GM19193 (cell line): ENCODE data around the gene CUTA.
A peak's percentile ranks its signal among the peaks of the same experiment; 100 is the strongest.

Experiments used
- POLR2A ChIP-seq: IDR thresholded peaks from 4 replicates; pipeline ENCODE4 v1.6.1; 2011; ENCODE audit not compliant: insufficient read depth, insufficient read length; ENCODE audit errors: extremely low read depth

CUTA gene, protein sequence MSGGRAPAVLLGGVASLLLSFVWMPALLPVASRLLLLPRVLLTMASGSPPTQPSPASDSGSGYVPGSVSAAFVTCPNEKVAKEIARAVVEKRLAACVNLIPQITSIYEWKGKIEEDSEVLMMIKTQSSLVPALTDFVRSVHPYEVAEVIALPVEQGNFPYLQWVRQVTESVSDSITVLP

DNA sequence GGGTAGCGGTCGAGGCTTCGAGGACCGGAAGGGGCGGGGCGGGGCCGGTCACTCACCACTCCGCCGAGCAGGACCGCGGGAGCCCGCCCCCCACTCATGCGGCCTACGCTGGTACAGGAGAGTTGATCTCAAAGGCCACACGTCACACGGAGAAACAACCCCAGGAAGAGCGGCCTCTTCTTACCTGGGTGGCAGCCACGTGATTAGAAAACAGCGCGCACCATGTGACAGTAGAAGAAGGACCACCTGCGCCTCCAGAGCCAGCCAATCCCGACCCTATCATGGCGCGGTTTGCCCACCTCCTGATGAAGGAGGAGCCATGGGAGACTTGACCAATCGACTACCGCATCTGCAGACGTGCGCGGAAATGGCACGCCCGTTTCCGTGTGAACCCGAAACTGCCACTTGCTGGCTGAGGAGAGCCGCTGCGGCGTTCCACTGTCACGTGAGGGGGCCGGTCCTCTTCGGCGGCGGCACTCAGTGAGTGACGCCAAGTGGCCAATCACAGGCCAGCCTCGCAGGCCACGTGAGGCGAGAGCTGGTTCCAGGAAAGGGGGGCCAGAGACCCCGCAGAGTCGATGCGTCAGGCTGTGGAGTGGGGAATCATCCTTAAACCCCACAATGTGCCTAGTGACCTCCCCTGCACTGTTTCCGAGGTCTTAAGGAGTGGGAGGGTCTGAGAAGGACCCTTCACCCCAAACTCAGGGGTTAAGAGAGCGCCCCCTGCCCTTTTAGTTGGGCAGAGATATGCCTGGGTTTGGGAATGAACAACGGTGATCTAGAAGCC lies at the start of gene CUTA:
CUTA (minus strand) TSS at position 205 of the 787 bp plus-strand sequence; CDS start at position 98, 107 bp downstream.
- peak; percentile 74 for TF ChIP-seq POLR2A

DNA sequence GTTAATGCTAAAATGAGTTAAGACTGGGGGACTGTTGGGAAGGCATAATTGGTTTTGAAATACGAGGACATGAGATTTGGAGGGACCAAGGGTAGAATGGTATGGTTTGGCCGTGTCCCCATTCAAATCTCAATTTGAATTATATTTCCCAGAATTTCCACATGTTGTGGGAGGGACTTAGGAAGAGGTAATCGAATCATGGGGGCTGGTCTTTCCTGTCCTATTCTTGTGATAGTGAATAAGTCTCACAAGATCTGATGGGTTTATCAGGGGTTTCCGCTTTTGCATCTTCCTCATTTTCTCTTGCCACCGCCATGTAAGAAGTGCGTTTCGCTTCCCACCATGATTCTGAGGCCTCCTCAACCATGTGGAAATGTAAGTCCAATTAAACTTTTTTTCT lies 49.2 kb upstream of the CUTA start:
- TF ChIP-seq POLR2A: no peak

DNA sequence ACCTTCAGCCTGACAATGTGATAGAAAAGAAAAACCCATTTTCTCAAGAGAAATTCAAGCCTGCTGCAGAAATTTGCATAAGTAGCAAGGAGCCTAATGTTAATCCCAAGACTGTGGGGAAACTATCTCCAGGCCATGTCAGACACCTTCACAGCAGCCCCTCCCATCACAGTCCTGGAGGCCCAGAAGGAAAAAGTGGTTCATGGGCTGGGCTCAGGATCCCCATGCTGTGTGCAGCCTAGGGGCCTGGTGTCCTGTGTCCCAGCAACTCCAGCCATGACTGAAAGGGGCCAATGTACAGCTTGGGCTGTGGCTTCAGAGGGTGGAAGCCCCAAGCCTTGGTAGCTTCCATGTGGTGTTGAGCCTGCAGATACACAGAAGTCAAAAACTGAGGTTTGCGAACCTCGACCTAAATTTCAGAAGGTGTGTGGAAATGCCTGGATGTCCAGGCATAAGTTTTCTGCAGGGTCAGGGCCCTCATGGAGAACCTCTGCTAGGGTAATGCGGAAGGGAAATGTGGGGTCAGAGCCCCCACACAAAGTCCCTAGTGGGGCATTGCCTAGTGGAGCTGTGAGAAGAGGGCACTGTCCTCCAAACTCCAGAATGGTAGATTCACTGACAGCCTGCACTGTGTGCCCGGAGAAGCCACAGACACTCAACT lies 48.3 kb upstream of the CUTA start:
- no peak for TF ChIP-seq POLR2A

DNA sequence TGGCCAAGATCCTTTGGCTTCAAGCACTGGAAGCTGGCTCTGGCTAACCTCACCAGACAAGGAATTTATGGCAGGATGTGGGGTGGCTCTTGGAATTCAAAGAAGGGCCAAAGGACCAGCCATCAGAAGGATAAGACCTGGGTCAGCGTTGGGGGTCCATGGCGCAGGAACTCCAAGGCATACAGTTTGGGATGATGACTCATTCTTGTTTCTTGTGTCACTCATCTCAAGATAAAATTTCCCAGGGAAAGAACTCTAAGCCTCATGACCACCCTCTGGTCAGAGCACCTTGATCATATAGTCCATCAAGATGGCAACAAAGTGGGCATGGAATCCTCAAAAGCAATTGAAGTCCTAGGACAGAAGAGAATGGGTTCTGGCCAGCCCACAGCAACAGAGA lies 41.3 kb upstream of the CUTA start:
- TF ChIP-seq POLR2A: no peak

DNA sequence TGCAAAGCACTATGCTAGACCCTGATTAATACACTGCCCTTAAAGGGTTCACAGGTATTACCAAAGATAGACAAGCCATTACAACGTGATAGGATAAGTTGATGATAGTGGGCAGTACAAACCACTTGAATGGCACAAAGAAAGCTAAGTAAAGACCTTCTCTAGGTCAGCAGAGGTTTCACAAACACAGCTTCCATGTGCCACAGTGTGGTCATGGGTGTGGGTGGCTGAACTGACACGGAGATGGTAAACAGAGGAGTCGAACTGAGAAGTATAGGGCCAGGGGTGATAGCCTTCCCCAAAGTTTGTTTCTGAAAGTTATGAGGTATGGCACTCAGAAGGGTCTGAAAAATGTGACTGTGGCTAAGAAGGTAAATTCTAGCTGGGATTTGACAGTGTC lies 40.8 kb upstream of the CUTA start:
- TF ChIP-seq POLR2A: no peak

DNA sequence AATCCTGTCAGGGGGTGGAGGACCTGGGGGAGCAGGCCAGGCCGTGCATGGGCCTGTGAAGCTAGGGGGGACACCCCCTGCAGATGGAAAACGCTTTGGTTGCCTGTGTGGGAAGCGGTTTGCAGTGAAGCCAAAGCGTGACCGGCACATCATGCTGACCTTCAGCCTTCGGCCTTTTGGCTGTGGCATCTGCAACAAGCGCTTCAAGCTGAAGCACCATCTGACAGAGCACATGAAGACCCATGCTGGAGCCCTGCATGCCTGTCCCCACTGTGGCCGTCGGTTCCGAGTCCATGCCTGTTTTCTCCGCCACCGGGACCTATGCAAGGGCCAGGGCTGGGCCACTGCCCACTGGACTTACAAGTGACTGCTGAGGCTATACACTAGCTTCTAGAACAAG lies 38.2 kb upstream of the CUTA start:
- TF ChIP-seq POLR2A: no peak

DNA sequence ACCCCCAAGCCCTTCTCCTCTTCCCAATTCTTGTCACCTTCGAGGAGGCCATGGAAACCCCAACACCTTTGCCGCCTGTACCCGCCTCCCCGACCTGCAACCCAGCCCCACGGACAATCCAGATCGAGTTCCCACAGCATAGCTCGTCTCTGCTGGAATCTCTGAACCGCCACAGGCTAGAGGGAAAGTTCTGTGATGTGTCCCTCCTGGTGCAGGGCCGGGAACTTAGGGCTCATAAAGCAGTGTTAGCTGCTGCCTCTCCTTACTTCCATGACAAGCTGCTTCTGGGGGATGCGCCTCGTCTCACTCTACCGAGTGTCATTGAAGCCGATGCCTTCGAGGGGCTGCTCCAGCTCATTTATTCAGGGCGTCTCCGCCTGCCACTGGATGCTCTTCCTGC lies 37.1 kb upstream of the CUTA start:
- no peak for TF ChIP-seq POLR2A

DNA sequence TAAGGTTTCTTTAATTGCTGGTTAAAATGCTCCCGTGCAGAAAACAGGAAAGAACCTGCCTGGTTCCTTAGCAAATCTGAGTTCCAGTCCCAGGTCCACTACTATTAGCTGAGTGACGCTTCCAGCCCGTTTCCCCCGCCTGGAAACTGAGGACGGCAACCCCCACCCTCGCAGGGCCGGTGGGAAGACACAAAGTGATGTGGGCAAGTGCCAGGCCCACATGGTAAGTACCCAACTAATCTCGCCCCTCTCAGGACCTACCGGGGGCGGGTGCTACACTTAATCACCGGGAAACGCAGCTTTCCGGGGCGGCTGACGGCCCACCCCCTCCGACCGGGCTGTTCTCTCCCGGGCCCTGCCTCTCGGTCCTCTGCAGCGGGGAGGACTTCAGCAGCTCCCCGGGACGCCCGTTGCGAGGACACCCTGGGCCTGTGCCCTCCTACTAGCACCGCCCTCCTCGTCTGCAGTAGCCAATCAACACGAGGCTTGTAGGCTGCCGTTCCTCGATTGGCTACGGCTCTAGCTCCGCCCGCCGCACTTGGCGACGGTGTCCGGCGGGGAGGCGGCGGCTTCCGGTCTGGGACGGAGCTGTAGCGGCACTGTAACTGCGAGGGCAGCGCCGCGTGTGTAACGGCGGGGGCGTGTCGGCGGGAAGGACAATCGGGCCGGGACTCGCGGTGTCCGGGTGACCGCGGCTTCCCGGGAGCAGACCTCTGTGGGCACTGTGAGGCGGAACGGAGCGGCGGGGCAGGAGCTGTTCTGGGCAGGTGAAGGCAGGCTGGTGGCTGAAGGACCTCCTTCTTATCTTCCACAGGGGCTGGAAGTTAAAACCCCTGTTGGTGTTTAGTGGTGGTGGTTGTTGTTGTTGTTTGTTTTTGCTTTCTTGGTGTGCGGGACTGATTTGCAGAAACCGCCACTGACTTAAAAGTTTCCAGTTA lies 36.4 kb upstream of the CUTA start, which contains the start of gene ZBTB9:
ZBTB9 (plus strand) TSS at position 568 of the 938 bp plus-strand sequence. CDS start 525 bp downstream, outside the sequence.
- peak; percentile 86 for TF ChIP-seq POLR2A

DNA sequence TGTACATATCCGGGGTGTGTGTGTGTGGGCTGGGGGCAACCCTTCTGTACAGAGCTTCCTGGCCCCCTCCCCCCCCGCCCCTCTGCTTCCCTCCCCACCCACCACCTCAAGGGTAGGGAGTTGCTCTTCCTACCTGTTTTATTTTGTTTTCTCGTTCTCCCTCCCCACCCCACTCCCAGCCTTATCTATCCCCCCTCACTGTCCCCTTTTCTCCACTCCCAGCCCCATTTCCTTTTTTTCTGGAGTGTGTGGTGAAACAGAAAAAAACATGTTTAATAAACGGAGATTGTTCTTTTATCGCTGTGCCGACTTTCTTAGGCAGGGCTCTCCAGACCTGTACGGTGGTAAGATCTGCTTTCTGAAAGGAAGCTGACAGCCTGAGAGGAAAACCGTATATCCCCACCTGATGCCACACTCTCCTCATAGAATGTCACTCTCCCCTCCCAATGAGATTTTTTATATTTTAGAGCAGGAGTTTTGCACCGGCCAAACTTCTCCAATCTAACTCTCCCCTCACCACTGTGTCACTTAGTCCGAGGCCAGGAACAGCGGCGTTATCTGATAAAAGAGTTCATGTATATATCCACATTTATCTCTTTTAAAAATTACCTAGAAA lies 35.6 kb upstream of the CUTA start:
- TF ChIP-seq POLR2A: no peak

DNA sequence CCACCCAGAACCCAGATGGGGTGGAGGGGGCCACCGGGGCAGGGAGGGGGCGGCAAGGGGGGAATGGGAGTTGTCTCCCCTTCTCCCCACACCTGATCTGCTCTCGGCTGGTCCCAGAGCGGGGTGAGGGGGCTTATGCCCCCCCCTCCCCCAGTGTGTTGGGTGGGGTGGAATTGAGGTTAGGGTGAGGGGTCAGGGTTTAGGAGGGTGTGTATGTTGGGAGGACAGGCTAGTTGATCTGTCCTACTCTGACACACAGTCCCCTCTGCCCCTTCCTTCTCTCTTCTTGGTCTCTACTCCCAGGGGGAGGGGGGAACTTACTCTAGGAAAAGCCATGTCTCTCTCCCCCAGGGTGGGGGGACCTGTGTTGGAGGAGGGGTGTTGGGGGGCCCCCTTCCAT lies 34.6 kb upstream of the CUTA start:
- no peak for TF ChIP-seq POLR2A

DNA sequence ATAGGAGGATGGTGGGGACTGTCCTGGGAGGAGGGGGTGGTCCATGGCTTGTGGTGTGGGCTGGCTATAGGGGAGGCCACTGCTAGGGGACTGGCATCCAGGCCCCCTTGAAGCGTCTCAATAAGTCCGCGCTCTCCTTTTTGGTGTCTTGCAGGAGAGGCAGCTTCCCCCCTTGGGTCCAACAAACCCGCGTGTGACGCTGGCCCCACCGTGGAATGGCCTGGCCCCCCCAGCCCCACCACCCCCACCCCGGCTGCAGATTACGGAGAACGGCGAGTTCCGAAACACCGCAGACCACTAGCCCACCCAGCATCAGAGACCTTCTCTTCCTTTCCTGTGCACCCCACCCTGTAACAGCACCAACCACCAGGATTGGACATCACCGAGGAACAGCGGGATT lies 33.7 kb upstream of the CUTA start:
- TF ChIP-seq POLR2A: no peak

DNA sequence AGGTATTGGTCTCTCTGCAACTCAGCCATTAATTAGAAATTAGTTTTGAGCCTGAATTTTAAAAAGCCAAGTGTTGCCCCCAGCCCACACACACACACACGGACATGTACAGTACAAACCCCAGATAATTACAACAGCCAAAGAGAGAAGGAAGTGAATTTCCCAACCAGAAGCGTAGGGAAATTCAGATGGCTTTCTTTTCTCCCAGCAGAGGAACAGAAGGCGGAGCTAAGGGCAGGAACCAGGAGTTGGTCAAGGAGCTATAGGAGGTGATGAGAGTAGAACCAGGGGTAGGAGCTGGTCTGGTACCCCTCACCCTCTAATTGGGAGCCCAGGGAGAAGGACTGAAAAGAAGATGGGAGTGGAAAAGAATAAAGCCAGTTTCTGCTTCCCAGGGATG lies 32.5 kb upstream of the CUTA start:
- no peak for TF ChIP-seq POLR2A

DNA sequence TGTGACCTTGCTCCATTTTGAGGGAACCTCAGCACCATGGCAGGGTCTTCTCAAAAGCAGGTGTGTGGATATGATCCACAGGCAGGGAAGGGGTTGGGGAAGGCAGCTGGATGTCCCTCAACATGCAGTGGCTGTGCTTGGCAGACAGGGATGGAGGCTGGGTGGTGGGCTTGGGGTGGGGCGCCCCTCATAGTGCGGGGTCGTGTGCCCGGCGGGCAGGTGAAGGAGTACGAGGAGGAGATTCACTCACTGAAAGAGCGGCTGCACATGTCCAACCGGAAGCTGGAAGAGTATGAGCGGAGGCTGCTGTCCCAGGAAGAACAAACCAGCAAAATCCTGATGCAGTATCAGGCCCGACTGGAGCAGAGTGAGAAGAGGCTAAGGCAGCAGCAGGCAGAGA lies 28.4 kb upstream of the CUTA start:
- TF ChIP-seq POLR2A: no peak

DNA sequence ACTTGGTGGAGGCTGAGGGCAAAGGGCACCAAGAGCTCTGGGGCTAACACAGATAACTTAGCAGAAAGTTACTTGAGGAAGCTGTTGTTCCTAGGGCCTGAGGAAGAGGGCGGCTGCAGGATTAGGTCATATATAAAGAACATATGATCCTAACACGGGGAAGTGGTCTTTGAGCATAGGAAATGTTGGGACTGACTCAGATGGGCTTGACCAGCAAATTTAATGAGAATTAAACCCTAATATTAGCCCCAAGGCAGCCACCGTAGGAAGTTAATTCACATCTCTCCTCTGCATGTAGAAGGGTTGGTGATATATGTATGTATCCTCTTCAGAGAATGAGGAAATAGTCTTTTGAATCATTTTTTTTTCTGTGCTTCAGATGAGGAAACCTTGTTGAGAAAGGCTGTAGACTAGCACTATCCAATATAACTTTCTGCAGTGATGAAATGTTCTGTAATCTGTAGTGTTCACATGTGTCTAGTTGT lies 27.3 kb upstream of the CUTA start:
- no peak for TF ChIP-seq POLR2A
